ENCODE results near the gene SH3RF3. TPM values are rescaled to one million over a fixed set of nuclear protein-coding genes. Genes with fewer than 3 reads are reported as not detected.

Gene SH3RF3
- total and polyA plus RNA-seq, 10 of the 15 experiments (the other 5 are each of a cell fraction or from before 2014, with no cell fraction given) = 0.08 to 8.8 (median 2.3) TPM

DNA sequence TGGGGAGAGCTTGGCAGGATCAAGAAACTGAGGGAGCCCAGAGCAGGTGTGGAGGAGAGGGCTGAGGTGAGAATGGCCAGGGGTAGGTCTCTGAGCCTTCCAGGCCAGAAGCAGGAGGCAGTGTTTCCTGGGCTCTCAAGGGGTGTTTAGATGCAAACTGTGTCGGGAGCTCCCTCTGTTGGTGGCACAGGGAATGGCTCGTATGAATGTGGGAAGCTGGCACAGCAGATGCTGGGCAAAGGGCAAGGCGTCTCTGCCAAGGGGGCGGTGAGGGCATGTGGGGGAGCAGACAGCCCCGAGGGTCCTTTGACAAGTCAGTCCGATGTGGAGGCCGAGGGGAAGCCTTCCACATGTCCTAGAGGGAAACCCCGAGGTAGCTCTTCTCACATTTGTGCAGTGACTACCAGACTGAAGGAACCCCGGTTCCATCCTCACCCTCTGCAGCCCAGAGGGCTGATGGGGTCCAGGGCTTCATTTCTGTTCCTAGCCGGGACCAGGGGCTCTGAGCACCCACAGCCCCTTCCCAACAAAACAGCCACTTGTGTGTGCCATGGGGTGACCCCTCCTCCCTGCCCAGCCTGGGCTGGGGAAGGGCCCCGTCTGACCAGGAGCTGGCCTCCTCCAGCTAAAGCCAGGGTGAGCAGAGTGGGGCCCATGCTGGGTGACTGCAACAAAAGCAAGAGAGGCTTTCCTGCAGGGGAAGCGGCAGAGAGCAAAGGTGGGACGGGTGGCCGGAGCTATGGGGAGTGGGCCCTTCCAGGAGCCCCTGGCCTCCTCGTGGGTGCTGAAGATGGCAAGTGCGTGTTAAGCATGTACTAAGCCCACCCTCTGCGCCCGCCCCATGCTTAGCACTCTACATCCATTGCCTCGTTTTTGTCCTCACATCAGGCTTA is 381.4 kb downstream of the SH3RF3 start (continued):
- no peak for TF ChIP-seq NR2F1 (conservative IDR thresholded peaks at IDR 0.05)
- TF ChIP-seq ZNF217 (IDR thresholded peaks at IDR 0.05) = no peak
- no peak for TF ChIP-seq PAX8 (IDR thresholded peaks at IDR 0.05)
- TF ChIP-seq TCF7 (IDR thresholded peaks at IDR 0.05; ENCODE audit: borderline replicate concordance) = no peak
- TF ChIP-seq PAX5 (IDR thresholded peaks at IDR 0.05; ENCODE audit: borderline replicate concordance, low read depth, low read length) = no peak
- no peak for TF ChIP-seq NBN (IDR thresholded peaks at IDR 0.05)
- TF ChIP-seq CHD1 (IDR thresholded peaks at IDR 0.05; ENCODE audit: low read depth, low read length) = no peak
- TF ChIP-seq EZH2 (IDR thresholded peaks at IDR 0.05; ENCODE audit: borderline replicate concordance, control insufficient read depth, low read depth, low read length) = no peak
- TF ChIP-seq SMAD5 (IDR thresholded peaks at IDR 0.05; ENCODE audit: low read depth) = no peak
- no peak for TF ChIP-seq KAT2A (conservative IDR thresholded peaks at IDR 0.05; ENCODE audit: control insufficient read depth, low read depth, low read length)
- 0 out of 2 replicates have a peak, but pooled peaks have one; percentile 34 for TF ChIP-seq GATAD2B (conservative IDR thresholded peaks at IDR 0.05; ENCODE audit: low read depth)
- no peak for TF ChIP-seq YBX1 (IDR thresholded peaks at IDR 0.05)
- TF ChIP-seq, protein P1, sequence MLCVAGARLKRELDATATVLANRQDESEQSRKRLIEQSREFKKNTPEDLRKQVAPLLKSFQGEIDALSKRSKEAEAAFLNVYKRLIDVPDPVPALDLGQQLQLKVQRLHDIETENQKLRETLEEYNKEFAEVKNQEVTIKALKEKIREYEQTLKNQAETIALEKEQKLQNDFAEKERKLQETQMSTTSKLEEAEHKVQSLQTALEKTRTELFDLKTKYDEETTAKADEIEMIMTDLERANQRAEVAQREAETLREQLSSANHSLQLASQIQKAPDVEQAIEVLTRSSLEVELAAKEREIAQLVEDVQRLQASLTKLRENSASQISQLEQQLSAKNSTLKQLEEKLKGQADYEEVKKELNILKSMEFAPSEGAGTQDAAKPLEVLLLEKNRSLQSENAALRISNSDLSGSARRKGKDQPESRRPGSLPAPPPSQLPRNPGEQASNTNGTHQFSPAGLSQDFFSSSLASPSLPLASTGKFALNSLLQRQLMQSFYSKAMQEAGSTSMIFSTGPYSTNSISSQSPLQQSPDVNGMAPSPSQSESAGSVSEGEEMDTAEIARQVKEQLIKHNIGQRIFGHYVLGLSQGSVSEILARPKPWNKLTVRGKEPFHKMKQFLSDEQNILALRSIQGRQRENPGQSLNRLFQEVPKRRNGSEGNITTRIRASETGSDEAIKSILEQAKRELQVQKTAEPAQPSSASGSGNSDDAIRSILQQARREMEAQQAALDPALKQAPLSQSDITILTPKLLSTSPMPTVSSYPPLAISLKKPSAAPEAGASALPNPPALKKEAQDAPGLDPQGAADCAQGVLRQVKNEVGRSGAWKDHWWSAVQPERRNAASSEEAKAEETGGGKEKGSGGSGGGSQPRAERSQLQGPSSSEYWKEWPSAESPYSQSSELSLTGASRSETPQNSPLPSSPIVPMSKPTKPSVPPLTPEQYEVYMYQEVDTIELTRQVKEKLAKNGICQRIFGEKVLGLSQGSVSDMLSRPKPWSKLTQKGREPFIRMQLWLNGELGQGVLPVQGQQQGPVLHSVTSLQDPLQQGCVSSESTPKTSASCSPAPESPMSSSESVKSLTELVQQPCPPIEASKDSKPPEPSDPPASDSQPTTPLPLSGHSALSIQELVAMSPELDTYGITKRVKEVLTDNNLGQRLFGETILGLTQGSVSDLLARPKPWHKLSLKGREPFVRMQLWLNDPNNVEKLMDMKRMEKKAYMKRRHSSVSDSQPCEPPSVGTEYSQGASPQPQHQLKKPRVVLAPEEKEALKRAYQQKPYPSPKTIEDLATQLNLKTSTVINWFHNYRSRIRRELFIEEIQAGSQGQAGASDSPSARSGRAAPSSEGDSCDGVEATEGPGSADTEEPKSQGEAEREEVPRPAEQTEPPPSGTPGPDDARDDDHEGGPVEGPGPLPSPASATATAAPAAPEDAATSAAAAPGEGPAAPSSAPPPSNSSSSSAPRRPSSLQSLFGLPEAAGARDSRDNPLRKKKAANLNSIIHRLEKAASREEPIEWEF (IDR thresholded peaks at IDR 0.05; ENCODE audit: insufficient replicate concordance, low read depth, low read length) = no peak
- TF ChIP-seq POLR2A (IDR thresholded peaks at IDR 0.05; ENCODE audit: low read depth, low read length) = no peak
- peak; percentile 39; the same call in 1 of the 2 replicates for TF ChIP-seq DPF2 (IDR thresholded peaks at IDR 0.05)
- TF ChIP-seq, protein P2, sequence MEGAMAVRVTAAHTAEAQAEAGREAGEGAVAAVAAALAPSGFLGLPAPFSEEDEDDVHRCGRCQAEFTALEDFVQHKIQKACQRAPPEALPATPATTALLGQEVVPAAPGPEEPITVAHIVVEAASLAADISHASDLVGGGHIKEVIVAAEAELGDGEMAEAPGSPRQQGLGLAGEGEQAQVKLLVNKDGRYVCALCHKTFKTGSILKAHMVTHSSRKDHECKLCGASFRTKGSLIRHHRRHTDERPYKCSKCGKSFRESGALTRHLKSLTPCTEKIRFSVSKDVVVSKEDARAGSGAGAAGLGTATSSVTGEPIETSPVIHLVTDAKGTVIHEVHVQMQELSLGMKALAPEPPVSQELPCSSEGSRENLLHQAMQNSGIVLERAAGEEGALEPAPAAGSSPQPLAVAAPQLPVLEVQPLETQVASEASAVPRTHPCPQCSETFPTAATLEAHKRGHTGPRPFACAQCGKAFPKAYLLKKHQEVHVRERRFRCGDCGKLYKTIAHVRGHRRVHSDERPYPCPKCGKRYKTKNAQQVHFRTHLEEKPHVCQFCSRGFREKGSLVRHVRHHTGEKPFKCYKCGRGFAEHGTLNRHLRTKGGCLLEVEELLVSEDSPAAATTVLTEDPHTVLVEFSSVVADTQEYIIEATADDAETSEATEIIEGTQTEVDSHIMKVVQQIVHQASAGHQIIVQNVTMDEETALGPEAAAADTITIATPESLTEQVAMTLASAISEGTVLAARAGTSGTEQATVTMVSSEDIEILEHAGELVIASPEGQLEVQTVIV (IDR thresholded peaks at IDR 0.05; ENCODE audit: borderline replicate concordance, partially characterized antibody) = no peak
- TF ChIP-seq SUZ12 (IDR thresholded peaks at IDR 0.05; ENCODE audit: unreplicated experiment) = no peak
- TF ChIP-seq, protein P3, sequence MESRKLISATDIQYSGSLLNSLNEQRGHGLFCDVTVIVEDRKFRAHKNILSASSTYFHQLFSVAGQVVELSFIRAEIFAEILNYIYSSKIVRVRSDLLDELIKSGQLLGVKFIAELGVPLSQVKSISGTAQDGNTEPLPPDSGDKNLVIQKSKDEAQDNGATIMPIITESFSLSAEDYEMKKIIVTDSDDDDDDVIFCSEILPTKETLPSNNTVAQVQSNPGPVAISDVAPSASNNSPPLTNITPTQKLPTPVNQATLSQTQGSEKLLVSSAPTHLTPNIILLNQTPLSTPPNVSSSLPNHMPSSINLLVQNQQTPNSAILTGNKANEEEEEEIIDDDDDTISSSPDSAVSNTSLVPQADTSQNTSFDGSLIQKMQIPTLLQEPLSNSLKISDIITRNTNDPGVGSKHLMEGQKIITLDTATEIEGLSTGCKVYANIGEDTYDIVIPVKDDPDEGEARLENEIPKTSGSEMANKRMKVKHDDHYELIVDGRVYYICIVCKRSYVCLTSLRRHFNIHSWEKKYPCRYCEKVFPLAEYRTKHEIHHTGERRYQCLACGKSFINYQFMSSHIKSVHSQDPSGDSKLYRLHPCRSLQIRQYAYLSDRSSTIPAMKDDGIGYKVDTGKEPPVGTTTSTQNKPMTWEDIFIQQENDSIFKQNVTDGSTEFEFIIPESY (IDR thresholded peaks at IDR 0.05) = no peak
- TF ChIP-seq, protein P4, sequence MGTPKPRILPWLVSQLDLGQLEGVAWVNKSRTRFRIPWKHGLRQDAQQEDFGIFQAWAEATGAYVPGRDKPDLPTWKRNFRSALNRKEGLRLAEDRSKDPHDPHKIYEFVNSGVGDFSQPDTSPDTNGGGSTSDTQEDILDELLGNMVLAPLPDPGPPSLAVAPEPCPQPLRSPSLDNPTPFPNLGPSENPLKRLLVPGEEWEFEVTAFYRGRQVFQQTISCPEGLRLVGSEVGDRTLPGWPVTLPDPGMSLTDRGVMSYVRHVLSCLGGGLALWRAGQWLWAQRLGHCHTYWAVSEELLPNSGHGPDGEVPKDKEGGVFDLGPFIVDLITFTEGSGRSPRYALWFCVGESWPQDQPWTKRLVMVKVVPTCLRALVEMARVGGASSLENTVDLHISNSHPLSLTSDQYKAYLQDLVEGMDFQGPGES (IDR thresholded peaks at IDR 0.05) = no peak
- TF ChIP-seq RCOR1 (conservative IDR thresholded peaks at IDR 0.05; ENCODE audit: low read depth, low read length) = no peak
- TF ChIP-seq HDAC6 (IDR thresholded peaks at IDR 0.05; ENCODE audit: unreplicated experiment) = no peak

All from GM12878 (cell line).